ENCODE data around the gene MAPK8IP1. TPM values are rescaled to one million over a fixed set of nuclear protein-coding genes. Genes with fewer than 3 reads are reported as not detected.

MAPK8IP1 gene
- total RNA-seq, 1 donor from 2014 or later, result 38.7 TPM

- DNase-seq (ENCODE audit: low read depth, low spot score), result no peak
- Mint-ChIP-seq H3K27me3 (ENCODE audit: low read depth) (peaks cover 56% of the 10 kb centered on the region), H3K27ac (ENCODE audit: unreplicated experiment) (no peak overlapping the region), H3K9me3 (no peaks in the 10 kb centered on the region), H3K4me1 (peaks cover 30% of the 10 kb centered on the region), H3K36me3 (ENCODE audit: low read depth) (no peaks in the 10 kb centered on the region), H3K4me3 (peak overlapping the region; percentile 96)
- no peak for TF ChIP-seq CTCF (conservative IDR thresholded peaks at IDR 0.05)
Observed at GRCh38 chr11:45920531-45921477, 35.4 kb downstream of the MAPK8IP1 start.

GRCh38 chr11:45921561-45922424 is 36.3 kb downstream of the MAPK8IP1 start:
- TF ChIP-seq CTCF (conservative IDR thresholded peaks at IDR 0.05), result no peak
- no peak for DNase-seq (ENCODE audit: low read depth, low spot score)
- Mint-ChIP-seq H3K9me3 (no peaks in the 10 kb centered on the region), H3K27ac (ENCODE audit: unreplicated experiment) (no peak overlapping the region), H3K4me3 (peak overlapping the region; percentile 80), H3K27me3 (ENCODE audit: low read depth) (peaks cover 58% of the 10 kb centered on the region), H3K36me3 (ENCODE audit: low read depth) (no peaks in the 10 kb centered on the region), H3K4me1 (peaks cover 29% of the 10 kb centered on the region)

GRCh38 chr11:45922425-45923082 is 37.1 kb downstream of the MAPK8IP1 start, which contains the start of gene LARGE2:
TSS of gene LARGE2 (plus strand) at chr11:45922656. CDS start at chr11:45922883, 227 bp downstream.
- peaks cover 25% of the 10 kb centered on the region for H3K4me1 Mint-ChIP-seq
- H3K36me3 Mint-ChIP-seq (ENCODE audit: low read depth), result no peaks in the 10 kb centered on the region
- no peak within 1 kb of the TSS for H3K27ac Mint-ChIP-seq (ENCODE audit: unreplicated experiment)
- H3K4me3 Mint-ChIP-seq, result peak within 1 kb of the TSS; percentile 80
- H3K9me3 Mint-ChIP-seq, result no peaks in the 10 kb centered on the region
- peaks cover 64% of the 10 kb centered on the region for H3K27me3 Mint-ChIP-seq (ENCODE audit: low read depth)
- TF ChIP-seq CTCF (conservative IDR thresholded peaks at IDR 0.05), result no peak
- no peak for DNase-seq (ENCODE audit: low read depth, low spot score)

GRCh38 chr11:45924036-45924915 is 38.8 kb downstream of the MAPK8IP1 start:
- H3K4me3 Mint-ChIP-seq, result peak overlapping the region; percentile 65
- no peak overlapping the region for H3K27ac Mint-ChIP-seq (ENCODE audit: unreplicated experiment)
- no peak for TF ChIP-seq CTCF (conservative IDR thresholded peaks at IDR 0.05)
- peaks cover 12% of the 10 kb centered on the region for H3K4me1 Mint-ChIP-seq
- H3K27me3 Mint-ChIP-seq (ENCODE audit: low read depth), result peaks cover 58% of the 10 kb centered on the region
- DNase-seq (ENCODE audit: low read depth, low spot score), result no peak
- H3K9me3 Mint-ChIP-seq, result no peaks in the 10 kb centered on the region
- no peaks in the 10 kb centered on the region for H3K36me3 Mint-ChIP-seq (ENCODE audit: low read depth)
